A549 (cell line): ENCODE measurements around the gene HDAC7. TPM values are rescaled to one million over a fixed set of nuclear protein-coding genes. Genes with fewer than 3 reads are reported as not detected.

Experiments used
- ATAC-seq, 2 experiments: fragments of 200-7000 bp in 1 of 2; fragments of >200 bp in 1 of 2; cut with Nextera tagmentation in 1 of 2; cut with Tn5 transposase in 1 of 2; 3 replicates each; pipeline versions ENCODE4 v1.8.0 to v1.9.1; 2018 to 2020; ENCODE audit warnings: mild to moderate bottlenecking in 1 of 2, moderate library complexity in 1 of 2
- CTCF ChIA-PET: fragments of 300-600 bp; sonication (Branson Sonifier 250); formaldehyde crosslinking; extraction: SDS; loops from one replicate; lab custom pipeline; 2021; ENCODE audit warnings: antibody characterized with exemption, inconsistent platforms; lab: Yijun Ruan, JAX
- POLR2A ChIA-PET: fragments of 350-600 bp; formaldehyde crosslinking; extraction: SDS; loops from one replicate; lab custom pipeline; 2021; ENCODE audit warnings: antibody characterized with exemption, inconsistent platforms; lab: Yijun Ruan, JAX
- DNase-seq, 2 experiments: peaks; one replicate each; pipeline versions ENCODE4 v3.0.0 to v3.0.0-alpha.2; 2011 to 2016; ENCODE audit warnings: low read depth in 1 of 2, low spot score in 1 of 2
- FAIRE-seq: peaks from 2 replicates; lab custom pipeline; 2011; peaks lifted over from hg19 to GRCh38; lab: Jason Lieb, UNC
- H3K27ac ChIP-seq, 2 experiments: fragments of >200 bp; sonication (Bioruptor Twin); formaldehyde crosslinking; 3 replicates each; pipeline ENCODE4 v1.5.1; 2016 to 2017
- H3K4me1 ChIP-seq: fragments of >200 bp; sonication (Bioruptor Twin); formaldehyde crosslinking; 3 replicates; pipeline ENCODE4 v1.6.1; 2016
- H3K4me2 ChIP-seq: fragments of >200 bp; sonication (Bioruptor Twin); formaldehyde crosslinking; 3 replicates; pipeline ENCODE4 v1.6.1; 2016
- H3K4me3 ChIP-seq: fragments of >200 bp; sonication (Bioruptor Twin); formaldehyde crosslinking; 3 replicates; pipeline ENCODE4 v1.5.1; 2016
- H3K9me3 ChIP-seq: fragments of >200 bp; sonication (Bioruptor Twin); formaldehyde crosslinking; 3 replicates; pipeline ENCODE4 v1.6.1; 2016
- BHLHE40 ChIP-seq: IDR thresholded peaks from 2 replicates; pipeline ENCODE4 v1.6.1; 2012; ENCODE audit warnings: low read depth, low read length, inconsistent platforms
- CBX2 ChIP-seq: fragments of 200-600 bp; sonication (generic); IDR thresholded peaks from 2 replicates; pipeline ENCODE4 v1.6.1; 2016; ENCODE audit warnings: low read depth, mild to moderate bottlenecking, borderline replicate concordance
- ESRRA ChIP-seq: fragments of 150-350 bp; IDR thresholded peaks from 2 replicates; pipeline ENCODE4 v1.6.1; 2014; ENCODE audit warnings: mild to moderate bottlenecking, low read length, borderline replicate concordance
- FOSB ChIP-seq: fragments of 250-450 bp; sonication (Bioruptor Pico); IDR thresholded peaks from 2 replicates; pipeline ENCODE4 v1.5.0; 2020; ENCODE audit warnings: mild to moderate bottlenecking, moderate library complexity
- FOSL2 ChIP-seq, 2 experiments: fragments of 450-650 bp in 1 of 2; fragments of >200 bp in 1 of 2; sonication (Bioruptor Twin) in 1 of 2; formaldehyde crosslinking; IDR thresholded peaks; 2 replicates each; pipeline versions ENCODE4 v1.5.0 to v1.6.1; 2016 to 2020; ENCODE audit warnings: mild to moderate bottlenecking in 1 of 2, moderate library complexity in 1 of 2
- HDAC2 ChIP-seq: fragments of 200-600 bp; sonication (generic); IDR thresholded peaks from 2 replicates; pipeline ENCODE4 v1.6.1; 2016
- HOXB5 ChIP-seq: fragments of 250-450 bp; sonication (Bioruptor Pico); IDR thresholded peaks from 2 replicates; pipeline ENCODE4 v1.5.0; 2020; ENCODE audit warnings: mild to moderate bottlenecking, moderate library complexity
- JUN ChIP-seq, 2 experiments: fragments of >200 bp; sonication (Bioruptor Twin); formaldehyde crosslinking; IDR thresholded peaks; 2 replicates in 1 of 2; 3 replicates in 1 of 2; pipeline ENCODE4 v1.6.1; 2016 to 2017
- KDM1A ChIP-seq: fragments of 200-600 bp; sonication (generic); IDR thresholded peaks from 2 replicates; pipeline ENCODE4 v1.6.1; 2016; ENCODE audit warnings: low read depth, mild to moderate bottlenecking
- KDM5A ChIP-seq: fragments of 200-600 bp; sonication (generic); IDR thresholded peaks from 2 replicates; pipeline ENCODE4 v1.6.1; 2016; ENCODE audit warnings: antibody characterized with exemption, mild to moderate bottlenecking
- MAZ ChIP-seq: fragments of 150-350 bp; IDR thresholded peaks from 2 replicates; pipeline ENCODE4 v1.6.1; 2014; ENCODE audit warnings: antibody characterized with exemption, low read depth, low read length, borderline replicate concordance
- NR3C1 ChIP-seq: fragments of >200 bp; sonication (Bioruptor Twin); formaldehyde crosslinking; IDR thresholded peaks from 3 replicates; pipeline ENCODE4 v1.6.1; 2017
- PBX3 ChIP-seq: IDR thresholded peaks from 2 replicates; pipeline ENCODE4 v1.6.1; 2012
- PHF8 ChIP-seq: fragments of 200-600 bp; sonication (generic); IDR thresholded peaks from 2 replicates; pipeline ENCODE4 v1.6.1; 2016; ENCODE audit warnings: low read depth, mild to moderate bottlenecking, antibody characterized with exemption, moderate library complexity, borderline replicate concordance
- RFX5 ChIP-seq: fragments of 450-650 bp; IDR thresholded peaks from 2 replicates; pipeline ENCODE4 v1.7.1; 2014; ENCODE audit warnings: antibody characterized with exemption, mild to moderate bottlenecking, moderate library complexity
- RNF2 ChIP-seq: fragments of 200-600 bp; sonication (generic); IDR thresholded peaks from 2 replicates; pipeline ENCODE4 v1.6.1; 2016; ENCODE audit warnings: low read depth, mild to moderate bottlenecking, antibody characterized with exemption, moderate library complexity, borderline replicate concordance
- TFCP2L1 ChIP-seq: fragments of 250-450 bp; sonication (Bioruptor Pico); IDR thresholded peaks from 2 replicates; pipeline ENCODE4 v1.5.0; 2021; ENCODE audit warnings: mild to moderate bottlenecking
- ZNF302 ChIP-seq: fragments of 250-450 bp; sonication (Bioruptor Pico); IDR thresholded peaks from 2 replicates; pipeline ENCODE4 v1.9.0; 2021; ENCODE audit warnings: inconsistent platforms, mild to moderate bottlenecking, moderate library complexity
- ZSCAN20 ChIP-seq: fragments of 250-450 bp; sonication (Bioruptor Pico); IDR thresholded peaks from 2 replicates; pipeline ENCODE4 v1.8.0; 2022; ENCODE audit warnings: mild to moderate bottlenecking, moderate library complexity
- WGBS: methylation state at CpG from one replicate; pipeline ENCODE4 v1.1.6; 2017; ENCODE audit errors: missing lambda C conversion rate; 5-methylcytosine and 5-hydroxymethylcytosine counted together
- polyA plus RNA-seq, 4 experiments: library from polyadenylated mRNA; depleted of rRNA in 3 of 4; stranded (reverse); fragments of >200 nt; fragmentation: RNase III in 1 of 4; extraction: RNeasy Plus Mini Kit Qiagen cat#74134 plus additional on column Dnase treatment in 1 of 4; gene quantifications; 2 replicates in 3 of 4; 3 replicates in 1 of 4; pipeline ENCODE4 v1.2.3, GENCODE V29; 2011 to 2017
- TF ChIP-seq, protein P1 (sequence below): fragments of 250-450 bp; sonication (Bioruptor Pico); IDR thresholded peaks from 2 replicates; pipeline ENCODE4 v1.5.0; 2021; ENCODE audit warnings: mild to moderate bottlenecking, moderate library complexity, borderline replicate concordance
- TF ChIP-seq, protein P2 (sequence below): fragments of >200 bp; sonication (Bioruptor Twin); formaldehyde crosslinking; IDR thresholded peaks from 3 replicates; pipeline ENCODE4 v1.5.1; 2016
- TF ChIP-seq, protein P3 (sequence below): fragments of >200 bp; sonication (Bioruptor Twin); formaldehyde crosslinking; IDR thresholded peaks from 2 replicates; pipeline ENCODE4 v1.6.1; 2016

The HDAC7 gene
- polyA plus RNA-seq, 2 of the 4 experiments (the other 2 are of a cell fraction), result 17.2 to 36.0 TPM

GRCh38 chr12:47828976-47829482, 9.3 kb upstream of the HDAC7 start:
- peak overlapping the region; percentile 59 to 86 for H3K27ac ChIP-seq
- TF ChIP-seq, protein P1, sequence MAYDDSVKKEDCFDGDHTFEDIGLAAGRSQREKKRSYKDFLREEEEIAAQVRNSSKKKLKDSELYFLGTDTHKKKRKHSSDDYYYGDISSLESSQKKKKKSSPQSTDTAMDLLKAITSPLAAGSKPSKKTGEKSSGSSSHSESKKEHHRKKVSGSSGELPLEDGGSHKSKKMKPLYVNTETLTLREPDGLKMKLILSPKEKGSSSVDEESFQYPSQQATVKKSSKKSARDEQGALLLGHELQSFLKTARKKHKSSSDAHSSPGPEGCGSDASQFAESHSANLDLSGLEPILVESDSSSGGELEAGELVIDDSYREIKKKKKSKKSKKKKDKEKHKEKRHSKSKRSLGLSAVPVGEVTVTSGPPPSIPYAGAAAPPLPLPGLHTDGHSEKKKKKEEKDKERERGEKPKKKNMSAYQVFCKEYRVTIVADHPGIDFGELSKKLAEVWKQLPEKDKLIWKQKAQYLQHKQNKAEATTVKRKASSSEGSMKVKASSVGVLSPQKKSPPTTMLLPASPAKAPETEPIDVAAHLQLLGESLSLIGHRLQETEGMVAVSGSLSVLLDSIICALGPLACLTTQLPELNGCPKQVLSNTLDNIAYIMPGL (CRISPR knock-in tag), result no peak
- no peak for TF ChIP-seq ZNF302 (CRISPR knock-in tag)
- TF ChIP-seq JUN (IDR thresholded peaks at IDR 0.05), result peak in 1 of 2 experiments; percentile 24; a peak in 1 of 5 replicates
- TF ChIP-seq PHF8, result no peak
- TF ChIP-seq NR3C1, result no peak
- DNase-seq (peak; percentile 60 to 72), FAIRE-seq (no peak), ATAC-seq (peak; percentile 57 to 64; a peak in 5 of 6 replicates)
- ChIA-PET CTCF (interaction anchor here (0.6 to 31.0 kb wide), 8 partner anchors 9 to 122 kb away, joined by 3 to 1532 read pairs (median 58); partner anchors contain the start of genes HDAC7, RPAP3, SLC48A1 and VDR), POLR2A (interaction anchor here (0.9 to 3.7 kb wide), 3 partner anchors 9 to 123 kb away, joined by 3 to 28 read pairs (median 4); partner anchors contain the start of genes HDAC7 and RPAP3)
- peak overlapping the region; percentile 53 for H3K4me2 ChIP-seq
- 49% methylated on average over 7 of the region's 7 CpGs for WGBS
- H3K4me1 ChIP-seq, result peaks cover 43% of the 10 kb centered on the region
- H3K9me3 ChIP-seq, result no peaks in the 10 kb centered on the region
- H3K4me3 ChIP-seq, result no peak overlapping the region

- H3K27ac ChIP-seq, result peak overlapping the region; percentile 59 to 86
- no peak for FAIRE-seq
- CTCF ChIA-PET, result interaction anchor here (0.6 to 31.0 kb wide), 9 partner anchors 10 to 1525 kb away, joined by 3 to 1532 read pairs (median 6); partner anchors contain the start of genes HDAC7, RPAP3, SLC48A1 and VDR
Measured at GRCh38 chr12:47828008-47828975, 8.6 kb upstream of the HDAC7 start.

GRCh38 chr12:47825173-47825639, 5.5 kb upstream of the HDAC7 start:
- H3K4me1 ChIP-seq, result peaks cover 70% of the 10 kb centered on the region
- H3K4me3 ChIP-seq, result no peak overlapping the region
- FAIRE-seq (no peak), DNase-seq (peak; percentile 21 to 56), ATAC-seq (peak in 1 of 2 experiments; percentile 10; a peak in 1 of 6 replicates)
- peak overlapping the region; percentile 36 for H3K4me2 ChIP-seq
- WGBS, result 52% methylated on average over 6 of the region's 6 CpGs
- CTCF ChIA-PET, result interaction anchor here (1.3 to 31.0 kb wide), 5 partner anchors 9 to 110 kb away, joined by 3 to 1532 read pairs (median 7); partner anchors contain the start of genes HDAC7 and SLC48A1
- peak overlapping the region; percentile 52 to 73; a peak in 5 of 6 replicates for H3K27ac ChIP-seq
- no peaks in the 10 kb centered on the region for H3K9me3 ChIP-seq
- POLR2A ChIA-PET, result no interaction called here
- TF ChIP-seq RFX5 (no peak), ZSCAN20 (CRISPR knock-in tag) (no peak), BHLHE40 (no peak), TFCP2L1 (CRISPR knock-in tag) (no peak), HOXB5 (no peak), HDAC2 (no peak), FOSB (CRISPR knock-in tag) (no peak), FOSL2 (IDR thresholded peaks at IDR 0.05) (no peak), FOSL2 (CRISPR knock-in tag; IDR thresholded peaks at IDR 0.05) (no peak), ZNF302 (CRISPR knock-in tag) (no peak), KDM5A (no peak), RNF2 (no peak), KDM1A (no peak), ESRRA (no peak), CBX2 (no peak), PBX3 (no peak)
- TF ChIP-seq, protein P2, sequence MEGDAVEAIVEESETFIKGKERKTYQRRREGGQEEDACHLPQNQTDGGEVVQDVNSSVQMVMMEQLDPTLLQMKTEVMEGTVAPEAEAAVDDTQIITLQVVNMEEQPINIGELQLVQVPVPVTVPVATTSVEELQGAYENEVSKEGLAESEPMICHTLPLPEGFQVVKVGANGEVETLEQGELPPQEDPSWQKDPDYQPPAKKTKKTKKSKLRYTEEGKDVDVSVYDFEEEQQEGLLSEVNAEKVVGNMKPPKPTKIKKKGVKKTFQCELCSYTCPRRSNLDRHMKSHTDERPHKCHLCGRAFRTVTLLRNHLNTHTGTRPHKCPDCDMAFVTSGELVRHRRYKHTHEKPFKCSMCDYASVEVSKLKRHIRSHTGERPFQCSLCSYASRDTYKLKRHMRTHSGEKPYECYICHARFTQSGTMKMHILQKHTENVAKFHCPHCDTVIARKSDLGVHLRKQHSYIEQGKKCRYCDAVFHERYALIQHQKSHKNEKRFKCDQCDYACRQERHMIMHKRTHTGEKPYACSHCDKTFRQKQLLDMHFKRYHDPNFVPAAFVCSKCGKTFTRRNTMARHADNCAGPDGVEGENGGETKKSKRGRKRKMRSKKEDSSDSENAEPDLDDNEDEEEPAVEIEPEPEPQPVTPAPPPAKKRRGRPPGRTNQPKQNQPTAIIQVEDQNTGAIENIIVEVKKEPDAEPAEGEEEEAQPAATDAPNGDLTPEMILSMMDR, result no peak
- TF ChIP-seq, protein P1 (CRISPR knock-in tag), result no peak
- TF ChIP-seq, protein P3, sequence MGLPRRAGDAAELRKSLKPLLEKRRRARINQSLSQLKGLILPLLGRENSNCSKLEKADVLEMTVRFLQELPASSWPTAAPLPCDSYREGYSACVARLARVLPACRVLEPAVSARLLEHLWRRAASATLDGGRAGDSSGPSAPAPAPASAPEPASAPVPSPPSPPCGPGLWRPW, result no peak

More at GRCh38 chr12:47828008-47828975, 8.6 kb upstream of the HDAC7 start:
- 94% methylated on average over 12 of the region's 14 CpGs for WGBS
- ATAC-seq (0 out of 6 replicates have a peak, but pooled peaks of 1 of the 2 experiments have one; percentile 6), DNase-seq (no peak)
- Histone ChIP-seq H3K4me2 (peak overlapping the region; percentile 53), H3K4me3 (no peak overlapping the region), H3K9me3 (no peaks in the 10 kb centered on the region), H3K4me1 (peaks cover 47% of the 10 kb centered on the region)
- TF ChIP-seq MAZ, result no peak
- POLR2A ChIA-PET, result interaction anchor here (0.6 to 3.7 kb wide), 5 partner anchors 8 to 122 kb away, joined by 3 to 28 read pairs (median 4); partner anchors contain the start of genes HDAC7 and RPAP3
